ENCODE data around the gene UBE3A. TPM values are rescaled to one million over a fixed set of nuclear protein-coding genes. Genes with fewer than 3 reads are reported as not detected.

Gene UBE3A
- total RNA-seq, 4 donors from 2014 or later = 93.6 to 116 (median 95.3) TPM

DNA sequence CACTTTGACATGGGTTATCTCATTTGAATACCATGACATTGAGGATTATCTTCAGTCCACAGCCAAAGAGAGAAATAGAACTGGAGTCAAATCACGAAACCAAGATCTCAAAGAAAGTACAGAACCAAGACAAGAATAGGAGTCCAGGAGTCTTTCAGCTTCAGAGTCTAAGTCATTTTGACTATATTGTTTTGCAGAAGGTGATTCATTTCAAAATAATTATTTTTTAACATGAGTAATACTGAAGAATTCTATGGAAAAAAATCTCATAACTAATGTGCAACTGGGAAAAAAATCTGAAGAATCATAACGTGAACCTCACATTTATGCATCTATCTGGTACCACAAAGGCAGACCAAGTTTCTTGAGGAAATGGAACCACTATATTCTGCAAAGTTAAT, 60.3 kb downstream of the UBE3A start:
- ATAC-seq = no peak
- no peak overlapping the region for H3K4me3 ChIP-seq
- H3K27me3 ChIP-seq = no peaks in the 10 kb centered on the region
- peaks cover 4 to 28% of the 10 kb centered on the region in 2 donors for H3K36me3 ChIP-seq
- peaks cover 0 to 24% (median 0%) of the 10 kb centered on the region in 3 donors for H3K4me1 ChIP-seq
- 62 to 71% methylated on average over 2 of the region's 2 CpGs for WGBS, 2 donors (ENCODE audit: low coverage in 1 of 2)
- no peak overlapping the region for H3K27ac ChIP-seq
- H3K9me3 ChIP-seq = peaks cover 0 to 4% (median 0%) of the 10 kb centered on the region in 3 donors
- no peak for TF ChIP-seq POLR2AphosphoS5 (IDR thresholded peaks at IDR 0.05)
- no peak for TF ChIP-seq EP300 (IDR thresholded peaks at IDR 0.05)
- no peak for TF ChIP-seq POLR2A (IDR thresholded peaks at IDR 0.05)
- TF ChIP-seq, protein P1, sequence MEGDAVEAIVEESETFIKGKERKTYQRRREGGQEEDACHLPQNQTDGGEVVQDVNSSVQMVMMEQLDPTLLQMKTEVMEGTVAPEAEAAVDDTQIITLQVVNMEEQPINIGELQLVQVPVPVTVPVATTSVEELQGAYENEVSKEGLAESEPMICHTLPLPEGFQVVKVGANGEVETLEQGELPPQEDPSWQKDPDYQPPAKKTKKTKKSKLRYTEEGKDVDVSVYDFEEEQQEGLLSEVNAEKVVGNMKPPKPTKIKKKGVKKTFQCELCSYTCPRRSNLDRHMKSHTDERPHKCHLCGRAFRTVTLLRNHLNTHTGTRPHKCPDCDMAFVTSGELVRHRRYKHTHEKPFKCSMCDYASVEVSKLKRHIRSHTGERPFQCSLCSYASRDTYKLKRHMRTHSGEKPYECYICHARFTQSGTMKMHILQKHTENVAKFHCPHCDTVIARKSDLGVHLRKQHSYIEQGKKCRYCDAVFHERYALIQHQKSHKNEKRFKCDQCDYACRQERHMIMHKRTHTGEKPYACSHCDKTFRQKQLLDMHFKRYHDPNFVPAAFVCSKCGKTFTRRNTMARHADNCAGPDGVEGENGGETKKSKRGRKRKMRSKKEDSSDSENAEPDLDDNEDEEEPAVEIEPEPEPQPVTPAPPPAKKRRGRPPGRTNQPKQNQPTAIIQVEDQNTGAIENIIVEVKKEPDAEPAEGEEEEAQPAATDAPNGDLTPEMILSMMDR (IDR thresholded peaks at IDR 0.05) = no peak

DNA sequence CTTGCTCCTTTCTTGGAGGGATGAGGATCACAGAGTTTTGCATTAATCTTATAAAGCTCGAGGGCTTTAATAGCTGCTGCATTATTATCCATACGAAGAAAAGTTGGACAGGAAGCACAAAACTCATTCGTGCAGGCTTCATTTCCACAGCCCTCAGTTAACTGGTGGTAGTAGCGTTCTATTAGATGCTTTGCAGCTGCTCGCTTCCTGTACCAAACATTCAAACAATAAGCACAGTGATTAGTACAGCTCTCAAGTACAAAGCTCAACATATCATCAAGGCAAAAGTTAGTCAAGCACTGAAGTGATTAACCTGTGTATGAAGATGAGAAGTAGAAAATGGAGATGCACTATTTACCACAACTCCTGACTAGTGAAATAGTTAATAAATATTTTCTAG, 63.3 kb downstream of the UBE3A start:
- H3K4me1 ChIP-seq = peaks cover 0 to 35% (median 0%) of the 10 kb centered on the region in 3 donors
- no peak overlapping the region for H3K4me3 ChIP-seq
- no peak for TF ChIP-seq EP300 (IDR thresholded peaks at IDR 0.05)
- TF ChIP-seq POLR2A (IDR thresholded peaks at IDR 0.05) = no peak
- TF ChIP-seq, protein P1 (IDR thresholded peaks at IDR 0.05) = no peak
- TF ChIP-seq POLR2AphosphoS5 (IDR thresholded peaks at IDR 0.05) = no peak
- no peaks in the 10 kb centered on the region for H3K9me3 ChIP-seq
- H3K27me3 ChIP-seq = no peaks in the 10 kb centered on the region
- H3K36me3 ChIP-seq = peaks cover 4 to 39% of the 10 kb centered on the region in 2 donors
- H3K27ac ChIP-seq = no peak overlapping the region
- no peak for ATAC-seq
- 44 to 55% methylated on average over 4 to 5 of the region's 5 CpGs for WGBS, 2 donors (ENCODE audit: low coverage in 1 of 2)

DNA sequence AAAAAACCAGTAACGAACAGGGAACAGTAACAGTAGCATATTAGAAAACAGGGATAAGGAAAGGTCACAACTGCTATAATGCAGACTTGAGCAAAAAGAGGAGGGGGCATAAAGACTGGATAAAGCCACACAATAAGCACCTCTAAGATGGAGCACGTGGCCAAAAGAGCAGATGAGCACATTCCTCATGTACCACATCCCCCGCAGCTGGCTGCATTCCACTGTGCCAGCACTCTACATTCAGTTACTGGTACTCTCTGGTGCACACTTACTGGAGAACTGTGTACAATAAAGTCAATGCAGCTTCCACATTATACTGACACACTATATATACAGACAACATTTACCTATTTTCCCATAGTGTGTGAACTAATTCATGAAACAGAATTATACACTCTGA, 64.7 kb downstream of the UBE3A start:
- no peak for TF ChIP-seq EP300 (IDR thresholded peaks at IDR 0.05)
- no peak for TF ChIP-seq POLR2A (IDR thresholded peaks at IDR 0.05)
- TF ChIP-seq POLR2AphosphoS5 (IDR thresholded peaks at IDR 0.05) = no peak
- TF ChIP-seq, protein P1 (IDR thresholded peaks at IDR 0.05) = no peak
- WGBS, 2 donors (ENCODE audit: low coverage in 1 of 2) = 78 to 80% methylated on average over 3 of the region's 3 CpGs
- Histone ChIP-seq H3K27ac (no peak overlapping the region), H3K9me3 (no peaks in the 10 kb centered on the region), H3K36me3 (peaks cover 4 to 49% of the 10 kb centered on the region in 2 donors), H3K4me3 (no peak overlapping the region), H3K27me3 (no peaks in the 10 kb centered on the region), H3K4me1 (peaks cover 0 to 30% (median 0%) of the 10 kb centered on the region in 3 donors)
- ATAC-seq = no peak

DNA sequence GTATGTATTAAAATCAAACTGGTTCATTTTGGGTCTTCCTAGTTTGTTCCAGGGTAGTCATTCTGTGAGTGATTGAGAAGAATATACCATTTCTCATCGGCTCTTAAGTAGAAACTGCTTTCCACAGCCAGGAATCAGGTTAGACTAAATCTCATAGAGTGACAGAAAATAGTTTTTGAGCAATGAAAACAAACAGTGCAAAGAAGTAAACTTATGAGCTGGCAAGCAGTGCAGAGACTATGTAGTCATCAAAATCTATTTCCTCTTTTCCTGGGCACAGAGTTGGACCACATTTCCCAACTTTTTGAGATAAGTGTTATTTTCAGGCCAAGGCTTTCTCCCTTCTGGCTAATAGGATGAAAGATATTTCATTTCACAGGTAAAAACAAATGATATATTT, 66.5 kb downstream of the UBE3A start:
- 17 to 75% methylated on average over 1 of the region's 1 CpG for WGBS, 2 donors (ENCODE audit: low coverage in 1 of 2)
- no peaks in the 10 kb centered on the region for H3K9me3 ChIP-seq
- no peak for ATAC-seq
- peaks cover 0 to 43% (median 0%) of the 10 kb centered on the region in 3 donors for H3K4me1 ChIP-seq
- H3K4me3 ChIP-seq = no peak overlapping the region
- H3K36me3 ChIP-seq = peaks cover 4 to 49% of the 10 kb centered on the region in 2 donors
- H3K27me3 ChIP-seq = no peaks in the 10 kb centered on the region
- H3K27ac ChIP-seq = no peak overlapping the region
- TF ChIP-seq, protein P1 (IDR thresholded peaks at IDR 0.05) = no peak
- TF ChIP-seq POLR2A (IDR thresholded peaks at IDR 0.05) = no peak

DNA sequence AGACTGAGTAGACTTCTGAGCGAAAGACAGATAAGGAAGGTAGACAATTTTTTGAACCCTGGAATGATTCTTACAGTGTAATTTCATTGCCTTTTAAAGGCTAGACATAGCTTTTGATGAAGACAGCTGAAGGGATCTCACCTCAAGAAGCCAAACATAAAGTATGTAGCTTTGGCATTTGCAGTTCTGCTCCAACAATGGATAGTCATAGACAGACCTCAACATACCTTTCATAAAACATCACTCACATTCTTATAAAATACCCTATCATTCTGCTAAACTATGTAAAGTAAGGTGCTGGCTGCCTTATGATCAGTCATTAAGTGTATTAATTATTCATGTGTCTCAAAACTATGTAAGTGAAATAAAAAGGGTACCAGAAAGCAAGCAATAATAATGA, 70.0 kb downstream of the UBE3A start:
- TF ChIP-seq, protein P1 (IDR thresholded peaks at IDR 0.05) = no peak
- TF ChIP-seq EP300 (IDR thresholded peaks at IDR 0.05) (no peak), POLR2A (IDR thresholded peaks at IDR 0.05) (no peak), POLR2AphosphoS5 (IDR thresholded peaks at IDR 0.05) (no peak)
- no peak overlapping the region for H3K27ac ChIP-seq
- ATAC-seq = no peak
- peaks cover 0 to 40% (median 0%) of the 10 kb centered on the region in 3 donors for H3K4me1 ChIP-seq
- WGBS, 2 donors (ENCODE audit: low coverage in 1 of 2) = 81 to 83% methylated on average over 1 of the region's 1 CpG
- H3K9me3 ChIP-seq = no peaks in the 10 kb centered on the region
- no peak overlapping the region for H3K4me3 ChIP-seq
- H3K36me3 ChIP-seq = peaks cover 1 to 34% of the 10 kb centered on the region in 2 donors
- no peaks in the 10 kb centered on the region for H3K27me3 ChIP-seq
